HG03139 (cell line): ENCODE results near the gene NME7.

Source experiments
- ATAC-seq: cut with Tn5 transposase; IDR thresholded peaks from one replicate; pipeline ENCODE4 v1.9.1; 2021; ENCODE audit not compliant: unreplicated experiment

Gene NME7

DNA sequence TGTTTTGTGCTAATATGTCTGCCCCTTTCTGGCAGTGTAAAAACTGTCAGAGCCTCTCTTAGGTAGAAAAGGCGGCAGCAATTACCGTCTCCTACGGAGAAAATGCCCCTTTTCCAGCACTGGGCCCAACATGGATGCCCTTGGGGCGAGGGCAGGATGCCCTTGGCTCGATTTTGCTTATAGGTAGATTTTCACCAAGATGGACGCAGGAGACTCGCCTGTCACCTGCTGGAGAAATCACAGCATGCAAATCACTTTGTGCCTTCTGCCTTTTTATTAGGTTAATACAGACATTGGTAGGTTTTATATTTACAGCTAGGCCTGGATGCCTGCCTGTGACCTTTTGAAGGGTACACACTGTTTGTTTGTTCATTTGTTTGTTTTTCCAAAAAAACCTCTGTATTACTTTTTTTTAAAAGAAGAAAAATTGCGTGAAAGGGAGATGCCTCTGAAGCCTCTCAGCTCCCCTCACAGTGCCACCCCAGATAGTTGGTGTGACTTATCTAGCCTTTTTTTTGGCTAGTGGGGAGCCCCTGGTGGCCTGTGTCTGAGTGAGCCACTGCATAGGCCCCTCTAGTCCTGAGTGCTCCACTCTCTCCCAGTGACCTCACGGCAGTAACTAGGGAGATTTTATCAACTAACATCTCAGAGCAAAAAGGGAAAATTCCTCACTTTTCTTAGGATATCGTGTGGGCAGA is 258.6 kb downstream of the NME7 start:
- ATAC-seq = peak; percentile 24

DNA sequence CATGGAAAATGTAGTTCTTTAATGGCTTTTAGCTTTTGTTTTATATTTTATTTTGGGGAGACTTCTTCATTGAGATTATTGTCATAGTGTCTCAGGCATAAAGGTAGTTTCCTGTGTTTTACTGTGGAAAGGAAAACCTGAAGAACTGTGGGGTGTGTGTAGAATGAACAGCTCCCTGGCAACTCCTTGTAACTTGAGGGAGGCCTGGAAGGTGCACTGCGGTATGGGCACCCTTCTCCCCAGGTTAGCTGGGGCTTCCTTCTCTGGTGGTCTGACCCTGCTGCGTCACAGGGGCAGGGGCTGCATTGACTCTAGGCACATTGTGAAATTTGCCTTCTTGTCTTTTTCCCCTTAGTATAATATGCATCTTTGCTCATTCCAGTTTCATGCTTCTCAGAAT is 259.4 kb downstream of the NME7 start:
- ATAC-seq = no peak

DNA sequence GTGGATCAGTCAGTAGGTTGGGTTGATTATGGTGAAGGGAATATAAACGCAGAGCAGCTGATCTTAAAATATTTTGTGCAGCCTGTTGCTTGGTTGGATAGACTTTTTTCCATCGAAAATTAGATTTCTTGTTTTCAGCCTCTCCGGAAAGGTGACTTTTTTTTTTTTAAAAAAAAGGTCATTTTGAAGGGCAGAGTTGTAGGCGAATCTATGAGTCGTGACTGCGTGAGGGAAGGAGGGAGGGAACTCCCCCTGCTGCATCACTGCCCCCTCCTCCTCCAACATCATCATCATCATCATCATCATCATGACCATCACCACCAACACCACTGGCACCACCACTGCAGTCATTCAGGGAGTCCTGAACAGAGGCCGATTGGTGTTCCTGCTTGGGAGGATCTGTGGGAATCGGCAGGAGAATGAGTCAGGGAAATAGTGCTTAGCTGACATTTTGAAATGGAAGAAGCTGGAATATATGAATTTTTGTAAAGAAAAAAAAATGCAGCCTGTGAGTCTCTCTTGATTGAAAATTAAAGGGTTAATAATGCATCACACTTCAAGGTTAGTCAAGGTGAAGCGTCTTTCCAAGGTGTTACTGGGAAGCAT is 259.9 kb downstream of the NME7 start:
- no peak for ATAC-seq

DNA sequence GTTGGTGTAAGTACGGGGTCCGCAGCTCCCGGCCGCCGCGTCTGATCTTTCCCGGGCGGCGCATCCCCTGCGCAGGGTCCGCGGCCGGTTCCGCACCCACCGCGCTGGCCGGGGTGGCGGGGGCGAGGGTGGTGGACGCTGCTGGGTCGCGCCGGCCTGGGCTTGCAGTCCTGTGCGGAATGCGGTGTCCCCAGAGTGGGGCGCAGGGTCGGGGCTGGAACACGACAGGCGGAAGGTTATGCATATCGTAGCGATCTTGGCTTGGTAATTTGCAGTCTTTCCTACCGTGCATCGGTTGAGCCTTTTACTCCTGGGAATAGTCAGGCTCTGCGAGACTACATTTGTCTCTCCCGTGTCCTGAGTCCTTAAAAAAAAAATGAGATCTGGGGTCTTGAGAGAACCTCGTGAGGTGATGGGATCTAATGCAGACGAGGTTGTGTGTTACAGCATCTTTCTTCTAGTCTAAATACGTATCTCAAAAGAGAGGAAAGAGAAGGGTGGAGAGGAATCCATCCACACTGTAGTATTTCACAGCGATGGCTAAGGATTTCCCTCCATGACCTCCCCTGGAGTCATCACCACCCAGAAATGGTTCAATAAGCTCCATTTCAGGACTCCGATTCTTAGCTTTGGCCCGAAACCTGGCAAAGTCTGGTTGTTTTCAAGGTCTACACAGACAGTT is 260.5 kb downstream of the NME7 start:
- no peak for ATAC-seq

DNA sequence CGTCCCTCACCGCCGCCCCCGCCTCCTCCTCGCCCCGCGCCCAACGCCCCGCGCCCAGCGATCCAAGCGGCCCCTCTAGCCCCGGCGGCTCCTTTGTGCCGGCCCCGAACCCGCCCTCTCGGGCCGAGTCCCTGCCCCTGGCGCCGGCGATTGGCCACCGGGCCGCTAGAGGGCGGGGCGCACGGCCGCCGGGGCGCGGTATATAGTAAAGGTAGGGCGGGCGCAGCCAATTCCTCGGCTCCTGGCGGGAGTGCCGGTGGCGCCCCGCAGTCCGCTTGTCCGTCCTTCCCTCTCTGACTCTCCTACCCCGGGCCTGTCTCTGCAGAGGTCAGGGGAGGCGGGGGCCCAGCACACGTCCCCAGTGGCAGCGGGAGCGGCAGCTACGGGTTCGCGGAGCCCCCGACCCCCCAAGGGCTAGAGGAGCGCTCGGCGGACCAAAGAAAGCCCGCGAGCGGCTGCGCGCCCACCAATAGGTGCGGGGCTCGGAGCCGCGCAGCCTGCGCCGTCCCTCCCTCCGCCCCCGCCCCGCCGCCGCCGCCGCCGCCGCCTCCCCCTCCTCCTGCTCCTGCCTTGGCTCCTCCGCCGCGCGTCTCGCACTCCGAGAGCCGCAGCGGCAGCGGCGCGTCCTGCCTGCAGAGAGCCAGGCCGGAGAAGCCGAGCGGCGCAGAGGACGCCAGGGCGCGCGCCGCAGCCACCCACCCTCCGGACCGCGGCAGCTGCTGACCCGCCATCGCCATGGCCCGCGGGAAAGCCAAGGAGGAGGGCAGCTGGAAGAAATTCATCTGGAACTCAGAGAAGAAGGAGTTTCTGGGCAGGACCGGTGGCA is 261.3 kb downstream of the NME7 start, which contains the start of gene ATP1B1:
TSS of gene ATP1B1 (plus strand) at position 596 of the 826 bp plus-strand sequence. CDS start at position 736, 140 bp downstream.
- peak; percentile 74 for ATAC-seq

DNA sequence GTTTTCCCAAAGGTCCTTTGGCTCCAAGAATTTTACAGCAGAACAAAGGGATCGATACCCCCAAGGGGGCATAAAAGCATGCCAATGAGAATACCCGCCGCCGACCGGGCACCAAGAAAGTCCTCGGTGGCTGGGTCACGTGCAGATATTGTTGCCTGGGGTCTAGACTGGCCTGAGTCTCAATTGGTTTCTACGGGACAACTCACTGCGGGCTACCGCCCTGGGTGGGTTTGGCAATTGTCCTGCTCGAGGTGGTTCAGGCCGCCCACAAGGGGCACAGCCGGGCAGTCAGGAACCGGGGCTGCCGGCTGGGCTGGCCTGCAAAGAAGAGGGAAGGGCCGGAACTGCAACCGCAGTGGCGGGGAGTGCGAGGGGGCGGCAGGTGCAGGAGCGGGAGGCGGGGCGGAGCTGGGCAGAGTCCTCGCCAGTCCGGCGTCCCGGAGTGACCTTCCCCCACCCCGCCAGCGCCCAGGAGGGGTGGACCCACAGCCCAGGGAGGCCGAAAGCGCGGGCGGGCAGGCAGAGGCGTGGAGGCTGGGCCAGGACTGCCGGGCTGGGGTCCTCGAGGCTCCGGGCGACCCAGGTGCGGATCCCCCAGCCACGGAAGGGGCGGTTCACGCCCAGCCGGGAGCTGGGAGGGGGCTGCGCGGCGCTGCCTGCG is 262.0 kb downstream of the NME7 start:
- ATAC-seq = peak; percentile 31

DNA sequence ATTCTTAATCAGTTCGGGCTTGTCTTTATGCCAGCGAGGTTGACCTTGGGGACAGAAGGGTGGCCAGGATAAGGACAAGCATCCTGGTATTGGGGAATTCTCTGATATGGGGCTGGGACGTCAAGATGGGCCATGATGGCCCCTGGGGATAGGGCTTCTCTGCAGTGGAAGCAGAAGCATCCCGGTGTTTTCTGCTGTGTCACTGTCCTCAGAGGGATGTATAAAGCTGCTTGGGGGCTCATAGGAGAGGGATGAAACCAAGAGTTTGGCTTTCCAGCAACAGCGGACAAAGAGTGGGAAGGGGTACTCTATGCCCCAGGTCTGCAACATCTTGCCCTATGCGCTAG is 262.5 kb downstream of the NME7 start:
- no peak for ATAC-seq

DNA sequence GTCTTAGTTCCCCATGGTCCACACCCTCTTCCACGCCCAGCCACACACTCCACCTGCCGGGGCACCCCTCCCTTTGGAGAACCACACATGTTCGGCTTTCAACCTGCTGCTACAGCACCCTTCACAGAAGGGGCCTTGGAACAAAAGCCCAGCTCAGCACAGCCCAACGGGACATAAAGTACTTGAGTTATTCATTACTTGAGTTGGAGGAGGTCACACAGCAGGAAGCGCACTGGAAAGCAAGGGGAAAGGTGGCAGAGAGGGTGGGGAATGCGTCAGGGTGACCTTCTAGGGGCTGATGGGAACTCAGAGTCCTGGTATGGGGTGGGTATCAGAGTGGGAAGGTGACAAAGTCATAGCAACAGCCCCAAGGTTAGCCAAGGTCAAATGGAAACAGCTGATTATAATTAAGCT is 264.1 kb downstream of the NME7 start:
- ATAC-seq = no peak

DNA sequence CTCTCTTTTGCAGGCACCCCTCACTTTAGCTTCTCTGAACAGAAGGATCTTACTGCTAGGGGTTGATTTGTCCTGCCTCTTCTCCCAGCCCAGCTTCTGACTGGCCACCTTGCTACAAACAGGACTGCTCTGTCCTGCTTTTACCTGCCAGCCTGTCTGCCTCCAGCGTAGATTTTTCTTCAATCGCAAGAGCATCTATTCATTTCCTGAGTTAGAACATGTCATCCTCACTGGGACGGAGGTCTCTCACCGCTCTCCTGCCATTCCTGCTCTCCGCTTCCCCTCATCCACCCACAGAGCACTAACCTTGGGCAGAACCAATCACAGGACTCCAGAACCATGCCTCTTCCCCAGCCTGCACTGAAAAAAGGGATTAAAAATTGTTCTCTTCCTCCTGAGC is 264.6 kb downstream of the NME7 start:
- no peak for ATAC-seq

DNA sequence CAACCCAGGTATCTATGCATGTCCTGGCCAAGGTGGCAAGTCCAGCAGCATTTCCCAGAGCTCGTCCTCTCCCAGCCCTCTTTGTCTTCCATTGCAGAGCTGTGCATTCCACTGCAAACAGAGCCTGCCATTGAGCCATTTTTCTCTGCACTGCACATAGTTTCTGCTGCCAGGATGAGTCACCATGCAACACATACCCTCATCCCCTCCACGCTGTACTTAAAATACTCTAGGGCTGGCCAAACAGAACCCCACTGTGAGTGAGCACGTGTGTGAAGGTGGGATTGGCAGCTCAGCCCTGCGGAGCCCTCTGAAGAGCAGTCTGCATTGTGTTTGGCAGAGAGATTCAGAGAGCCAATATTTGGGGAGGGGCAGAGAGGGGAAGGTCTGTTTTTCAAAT is 265.0 kb downstream of the NME7 start:
- no peak for ATAC-seq

DNA sequence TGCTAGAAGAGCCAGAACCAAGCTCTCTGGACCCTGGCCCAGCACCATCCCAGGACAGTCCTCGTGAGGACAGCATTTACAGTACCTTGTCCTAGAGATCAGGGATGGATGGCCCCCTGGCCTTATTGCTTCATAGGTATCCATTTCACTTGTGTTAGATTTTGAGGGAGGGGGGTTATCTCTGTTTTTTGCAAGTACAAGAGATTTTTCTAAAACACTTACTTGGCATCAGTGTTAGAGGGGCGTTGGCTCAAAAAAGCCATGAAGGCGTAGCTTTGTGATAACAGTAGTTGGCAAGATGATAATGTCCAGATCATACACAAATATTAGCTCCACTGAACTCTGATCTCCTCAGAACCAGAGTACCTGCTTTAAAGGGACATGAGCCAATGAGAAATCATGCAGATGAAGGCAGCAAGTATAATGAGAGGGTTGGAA is 266.9 kb downstream of the NME7 start:
- no peak for ATAC-seq

DNA sequence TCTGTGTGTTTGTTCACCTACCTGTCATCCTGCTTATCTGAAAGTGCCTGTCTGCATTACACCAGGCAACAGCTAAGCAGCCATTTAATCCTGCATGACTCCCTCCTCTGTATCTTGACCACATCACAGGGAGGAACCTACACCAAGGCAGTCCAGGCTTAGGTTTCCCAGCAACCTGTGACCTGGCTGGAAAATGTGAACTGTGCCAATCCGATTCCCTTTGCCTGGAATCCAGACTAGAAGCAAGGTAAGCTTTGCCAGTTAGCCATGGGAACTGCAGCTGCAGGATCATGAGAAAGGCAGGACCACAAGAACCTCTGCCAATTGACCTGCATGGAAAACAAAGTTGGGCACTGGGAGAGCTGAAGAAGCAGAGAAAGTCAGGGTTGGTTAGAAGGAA is 267.4 kb downstream of the NME7 start:
- ATAC-seq = no peak

DNA sequence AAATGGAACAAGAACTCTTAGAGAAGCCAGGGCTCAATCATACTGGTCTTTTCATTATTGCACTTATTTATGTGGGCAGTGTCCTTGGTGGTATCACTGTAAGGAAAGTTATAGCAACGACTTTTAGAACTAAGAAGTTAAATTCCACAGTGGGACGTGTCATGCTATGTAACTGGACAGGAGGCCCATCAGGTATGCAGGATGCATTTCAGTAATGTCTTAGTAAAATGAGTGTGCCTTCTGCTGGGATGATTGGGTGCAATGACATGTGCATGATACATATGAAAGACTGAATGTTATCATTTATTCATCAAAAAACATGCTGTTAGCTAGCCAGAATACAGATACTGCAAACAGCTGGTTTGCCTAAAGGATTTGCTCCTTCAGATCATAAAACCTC is 268.0 kb downstream of the NME7 start:
- ATAC-seq = no peak

DNA sequence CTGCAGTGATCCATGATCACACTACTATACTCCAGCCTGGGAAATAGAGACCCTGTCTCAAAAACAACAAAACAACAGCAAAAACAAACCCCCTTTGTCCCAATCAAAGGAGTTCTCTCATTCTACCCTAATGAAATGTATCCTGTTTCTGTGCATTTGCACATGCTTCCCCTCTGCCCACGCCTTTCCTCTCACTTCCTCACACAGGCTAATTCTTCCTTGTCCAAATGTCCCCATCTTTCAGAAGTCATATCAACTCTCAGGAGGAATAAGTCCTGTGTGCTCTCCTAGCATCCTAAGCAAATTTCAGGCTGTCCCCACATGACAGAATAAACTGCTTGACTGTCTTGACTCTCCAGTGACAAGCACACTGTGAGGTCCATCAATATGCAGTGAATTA is 269.2 kb downstream of the NME7 start:
- ATAC-seq = no peak

DNA sequence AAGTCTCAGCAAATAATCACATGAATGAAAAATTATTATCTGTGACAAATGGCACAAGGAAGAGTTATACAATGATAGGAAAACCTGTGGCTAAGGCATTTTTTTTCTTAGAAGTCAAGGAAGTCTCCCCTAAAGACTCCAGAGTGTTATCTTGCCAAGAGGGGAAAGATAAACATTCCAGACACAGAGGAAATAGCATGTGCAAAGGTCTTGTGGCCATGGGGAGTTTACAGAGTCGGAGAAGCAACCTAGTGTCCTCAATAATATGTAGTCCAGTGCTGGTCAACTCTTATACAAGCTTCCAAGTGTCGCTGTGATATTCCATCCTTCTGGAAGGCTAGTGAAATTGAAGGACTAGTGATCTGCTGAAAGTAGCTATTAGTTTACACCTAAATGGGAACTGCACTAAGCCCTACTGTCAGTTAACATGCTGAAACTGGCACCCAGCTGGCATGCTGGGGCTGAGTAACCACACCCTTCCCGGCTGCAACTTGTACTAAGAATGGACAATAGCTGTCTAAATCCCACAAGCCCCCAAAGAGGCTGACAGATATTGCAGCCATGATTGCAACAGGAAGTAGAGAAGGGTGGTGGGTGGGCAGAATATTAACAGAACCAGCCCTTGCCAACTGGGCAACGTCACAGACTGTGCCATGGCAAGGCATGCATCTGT is 272.6 kb downstream of the NME7 start:
- ATAC-seq = no peak

DNA sequence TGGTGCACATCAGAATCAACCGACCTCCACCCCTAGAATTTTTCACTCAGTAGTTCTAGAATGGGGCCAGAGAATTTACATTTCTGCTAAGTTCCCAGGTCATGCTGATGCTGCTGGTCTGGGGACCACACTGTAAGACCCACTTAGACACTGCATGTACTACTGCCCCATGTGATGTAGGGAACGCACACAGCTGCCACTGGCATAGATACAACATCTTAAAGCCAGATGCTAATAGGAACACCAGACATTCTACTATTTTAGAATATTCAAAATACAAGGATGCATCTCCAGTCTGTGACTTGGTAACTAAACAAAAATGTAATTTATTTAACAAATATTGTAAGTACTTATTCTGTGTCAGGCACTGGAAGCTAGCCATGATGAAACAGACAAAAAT is 275.2 kb downstream of the NME7 start:
- ATAC-seq = no peak

DNA sequence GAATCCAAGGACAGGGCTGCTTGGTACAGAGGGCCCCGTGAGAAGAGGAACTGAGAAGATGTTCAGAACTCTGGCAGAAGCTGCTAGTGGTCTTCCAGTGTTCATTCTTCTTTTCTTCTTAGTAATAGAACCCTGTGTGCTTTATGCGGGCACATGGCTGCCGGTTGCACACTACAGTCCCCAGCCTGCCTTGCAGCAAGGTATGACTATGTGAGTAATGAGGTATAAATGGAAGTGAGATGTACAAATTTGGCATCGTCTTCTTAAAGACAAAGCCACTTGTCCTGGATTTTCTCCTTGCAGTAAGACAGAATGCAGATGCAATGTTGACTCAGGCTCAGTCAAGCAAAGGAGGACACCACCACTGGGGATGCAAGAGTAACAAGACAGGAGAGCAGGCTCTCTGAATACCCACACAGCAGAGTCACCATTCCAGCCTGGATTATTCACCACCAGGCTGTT is 276.1 kb downstream of the NME7 start:
- ATAC-seq = peak; percentile 60

DNA sequence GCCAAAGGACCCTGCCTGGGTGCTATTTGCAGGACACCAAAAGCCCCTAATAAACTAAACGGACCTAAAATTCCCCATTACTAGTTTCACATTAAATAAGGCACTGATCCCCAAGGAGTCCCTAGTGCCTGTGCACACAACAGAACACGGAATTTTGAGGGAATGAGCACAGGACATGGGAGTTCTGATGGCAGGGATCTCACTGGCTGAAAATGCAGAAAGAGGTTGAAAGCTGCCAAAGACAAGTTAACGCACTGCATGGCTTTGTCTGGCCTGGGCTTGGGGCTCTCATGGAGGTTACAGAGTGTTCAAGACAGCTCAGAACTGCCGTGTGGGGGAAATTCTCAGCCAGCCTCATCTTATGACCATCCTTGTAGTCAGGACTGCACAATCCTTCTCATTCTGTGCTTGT is 276.7 kb downstream of the NME7 start:
- peak; percentile 19 for ATAC-seq

DNA sequence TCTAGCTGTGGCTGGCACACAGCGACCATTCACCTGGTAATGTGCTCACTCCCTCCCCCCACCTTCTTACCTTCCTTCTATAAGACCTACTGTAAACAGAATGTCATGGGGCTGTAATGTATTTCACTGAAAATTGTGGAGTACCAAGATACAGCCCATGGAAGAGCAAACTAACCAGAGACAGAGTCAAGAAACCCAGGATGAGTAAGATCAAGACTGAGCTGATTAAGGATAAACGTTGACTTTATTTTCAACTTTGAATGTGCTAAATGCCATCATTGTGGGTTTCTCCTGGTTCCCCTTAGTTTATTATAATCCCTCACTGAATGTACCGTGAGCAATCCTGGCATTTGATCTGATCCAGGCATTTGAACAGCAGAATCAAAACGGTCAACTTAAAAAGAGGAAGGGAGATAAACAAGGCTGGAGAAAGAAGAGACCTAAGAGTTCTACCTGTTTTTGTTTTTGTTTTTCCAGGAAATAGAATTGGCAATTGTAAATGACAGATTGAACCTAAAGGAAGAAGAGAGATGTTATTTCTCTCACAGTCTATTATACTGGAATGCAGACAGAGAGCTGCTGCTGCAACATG is 277.2 kb downstream of the NME7 start:
- no peak for ATAC-seq

DNA sequence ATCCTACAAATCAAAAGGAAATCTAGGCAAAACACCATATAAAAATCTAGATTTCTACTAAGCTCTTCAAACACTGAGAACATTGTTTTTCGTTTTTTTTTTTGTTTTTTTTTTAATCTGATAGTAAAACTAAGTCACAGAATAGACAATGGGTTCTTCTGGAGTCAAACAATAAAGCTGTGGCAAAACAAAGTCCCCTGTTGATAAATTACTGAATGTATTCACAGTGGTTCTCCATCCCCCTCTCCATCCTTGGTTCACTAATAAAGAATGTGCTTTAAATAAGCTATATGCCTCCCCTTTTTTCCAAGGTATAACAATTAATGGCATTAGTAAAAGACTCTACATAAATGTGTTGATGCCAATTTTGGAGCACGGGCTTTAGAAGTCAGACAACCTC is 277.8 kb downstream of the NME7 start:
- ATAC-seq = no peak
